ENCODE results near the gene RDH8.

- TF ChIP-seq MAZ (IDR thresholded peaks at IDR 0.05; ENCODE audit: borderline replicate concordance, low read depth, low read length) (no peak), CTCF (conservative IDR thresholded peaks at IDR 0.05; ENCODE audit: low read depth, low read length) (no peak), POLR2A (IDR thresholded peaks at IDR 0.05; ENCODE audit: low read depth, low read length) (no peak), CEBPB (IDR thresholded peaks at IDR 0.05; ENCODE audit: low read depth, low read length) (no peak), USF2 (IDR thresholded peaks at IDR 0.05; ENCODE audit: low read depth, low read length) (no peak), FOS (IDR thresholded peaks at IDR 0.05; ENCODE audit: low read depth, low read length) (peak; percentile 4; the same call in 1 of the 2 replicates), ELK1 (IDR thresholded peaks at IDR 0.05; ENCODE audit: borderline replicate concordance, low read depth, low read length) (no peak), BHLHE40 (IDR thresholded peaks at IDR 0.05; ENCODE audit: low read depth, low read length) (no peak), NFE2L2 (IDR thresholded peaks at IDR 0.05; ENCODE audit: low read depth, low read length) (no peak), RFX5 (IDR thresholded peaks at IDR 0.05; ENCODE audit: low read depth, low read length) (no peak), RAD21 (IDR thresholded peaks at IDR 0.05; ENCODE audit: low read length) (no peak)
Measured at GRCh38 chr19:9995999-9996398, 17.3 kb upstream of the RDH8 start.
